WTC11 (cell line): ENCODE data around the gene IRAG1. TPM values are rescaled to one million over a fixed set of nuclear protein-coding genes. Genes with fewer than 3 reads are reported as not detected.

Source experiments
- ATAC-seq: fragments of 200-7000 bp; cut with Tn5 transposase; 2 replicates; pipeline ENCODE4 v1.10.0; 2021; ENCODE audit warnings: mild to moderate bottlenecking, moderate library complexity
- CTCF ChIA-PET: fragments of 300-600 bp; sonication (Branson Sonifier 250); formaldehyde crosslinking; loops from one replicate; lab custom pipeline; 2021; ENCODE audit warnings: antibody characterized with exemption; lab: Charles Lee
- POLR2A ChIA-PET: fragments of 350-600 bp; sonication (Branson Sonifier 250); formaldehyde crosslinking; loops from one replicate; lab custom pipeline; 2021; ENCODE audit warnings: antibody characterized with exemption; lab: Charles Lee
- DNase-seq: peaks from one replicate; pipeline ENCODE4 v3.0.0; 2021; ENCODE audit warnings: low spot score
- H3K27ac Mint-ChIP-seq: 2 replicates; pipeline ENCODE4 v1.8.0; 2021; ENCODE audit warnings: mixed read lengths
- H3K27me3 Mint-ChIP-seq: 2 replicates; pipeline ENCODE4 v1.8.0; 2021; ENCODE audit warnings: low read depth, mild to moderate bottlenecking, moderate library complexity, mixed read lengths
- H3K36me3 Mint-ChIP-seq: 2 replicates; pipeline ENCODE4 v1.8.0; 2021; ENCODE audit warnings: mixed read lengths
- H3K4me1 Mint-ChIP-seq: 2 replicates; pipeline ENCODE4 v1.8.0; 2022; ENCODE audit warnings: mixed read lengths
- H3K4me3 Mint-ChIP-seq: 2 replicates; pipeline ENCODE4 v1.8.0; 2021; ENCODE audit warnings: mild to moderate bottlenecking, moderate library complexity, mixed read lengths
- H3K9me3 Mint-ChIP-seq: 2 replicates; pipeline ENCODE4 v1.8.0; 2021; ENCODE audit warnings: mixed read lengths
- AFF4 ChIP-seq: sonication (generic); formaldehyde crosslinking; IDR thresholded peaks from 2 replicates; pipeline ENCODE4 v1.8.1; 2023; ENCODE audit warnings: mild to moderate bottlenecking, missing genetic modification reagents, borderline replicate concordance
- FOXP4 ChIP-seq: sonication (generic); formaldehyde crosslinking; IDR thresholded peaks from 2 replicates; pipeline ENCODE4 v1.8.0; 2022; ENCODE audit warnings: mild to moderate bottlenecking, missing genetic modification reagents
- GABPB1 ChIP-seq: sonication (generic); formaldehyde crosslinking; IDR thresholded peaks from 2 replicates; pipeline ENCODE4 v1.8.1; 2023; ENCODE audit warnings: mild to moderate bottlenecking, missing genetic modification reagents
- HMGA2 ChIP-seq: fragments of 250-450 bp; sonication (Bioruptor Pico); IDR thresholded peaks from 2 replicates; pipeline ENCODE4 v1.4.0; 2021; ENCODE audit warnings: mild to moderate bottlenecking, moderate library complexity
- NFYB ChIP-seq: sonication (generic); formaldehyde crosslinking; conservative IDR thresholded peaks from 2 replicates; pipeline ENCODE4 v1.8.0; 2022; ENCODE audit warnings: low read depth, missing genetic modification reagents
- NR1H2 ChIP-seq: sonication (generic); formaldehyde crosslinking; IDR thresholded peaks from 2 replicates; pipeline ENCODE4 v1.9.0; 2021; ENCODE audit warnings: mild to moderate bottlenecking, moderate library complexity, missing genetic modification reagents
- SOX15 ChIP-seq: fragments of 250-450 bp; sonication (Bioruptor Pico); IDR thresholded peaks from 2 replicates; pipeline ENCODE4 v1.9.0; 2021; ENCODE audit warnings: mild to moderate bottlenecking
- USF1 ChIP-seq: sonication (generic); formaldehyde crosslinking; IDR thresholded peaks from 2 replicates; pipeline ENCODE4 v1.8.0; 2022; ENCODE audit warnings: mild to moderate bottlenecking, missing genetic modification reagents
- ZNF396 ChIP-seq: fragments of 250-450 bp; sonication (Bioruptor Pico); IDR thresholded peaks from 2 replicates; pipeline ENCODE4 v1.8.0; 2021; ENCODE audit warnings: mild to moderate bottlenecking, moderate library complexity, borderline replicate concordance
- ZNF423 ChIP-seq: fragments of 250-450 bp; sonication (Bioruptor Pico); IDR thresholded peaks from 2 replicates; pipeline ENCODE4 v2.1.2; 2022; ENCODE audit warnings: mild to moderate bottlenecking, moderate library complexity
- total RNA-seq: library from RNA; stranded (reverse); gene quantifications from 3 replicates; pipeline ENCODE4 v1.2.3, GENCODE V29; 2021

The IRAG1 gene
- total RNA-seq, 1 experiment from 2014 or later: 2.8 TPM

- ATAC-seq: no peak
- no peaks in the 10 kb centered on the region for H3K4me1 Mint-ChIP-seq
- ChIA-PET CTCF (no interaction called here), POLR2A (no interaction called here)
- TF ChIP-seq ZNF423 (CRISPR knock-in tag): no peak
- no peak for TF ChIP-seq AFF4 (CRISPR knock-in tag)
- TF ChIP-seq FOXP4: no peak
- TF ChIP-seq NFYB (CRISPR knock-in tag): no peak
- TF ChIP-seq USF1 (CRISPR knock-in tag): no peak
- TF ChIP-seq GABPB1 (CRISPR knock-in tag): no peak
- TF ChIP-seq SOX15 (CRISPR knock-in tag): no peak
- TF ChIP-seq ZNF396 (CRISPR knock-in tag): no peak
- no peak for TF ChIP-seq NR1H2 (CRISPR knock-in tag)
- TF ChIP-seq HMGA2: no peak
- DNase-seq: no peak
- no peaks in the 10 kb centered on the region for H3K9me3 Mint-ChIP-seq
- H3K4me3 Mint-ChIP-seq: no peak overlapping the region
- no peaks in the 10 kb centered on the region for H3K27me3 Mint-ChIP-seq
- H3K36me3 Mint-ChIP-seq: no peaks in the 10 kb centered on the region
- no peak overlapping the region for H3K27ac Mint-ChIP-seq
These were observed 48.3 kb downstream of the IRAG1 start for GRCh38 chr11:10645212-10645795.

Other genes starting within 250 kb of the IRAG1 start
- 5.0 to 7.1 TPM (median 6.4 TPM) in 3 replicates for gene AMPD3, start 238.5 kb downstream of the IRAG1 start, total RNA-seq
- 23.2 to 24.8 TPM (median 23.9 TPM) in 3 replicates for gene RNF141, start 152.6 kb downstream of the IRAG1 start, total RNA-seq
- 0.24 to 0.37 TPM (median 0.32 TPM) in 3 replicates for gene LYVE1, start 125.1 kb downstream of the IRAG1 start, total RNA-seq
- 29.3 to 32.7 TPM (median 31.1 TPM) in 3 replicates for gene CTR9, start 57.5 kb upstream of the IRAG1 start, total RNA-seq
- gene EIF4G2, start 115.2 kb upstream of the IRAG1 start, total RNA-seq: 779 to 918 TPM (median 906 TPM) in 3 replicates
- 44.9 to 49.5 TPM (median 48.7 TPM) in 3 replicates for gene ZBED5, start 164.3 kb upstream of the IRAG1 start, total RNA-seq